ENCODE measurements around the gene AFAP1.
"Not testable (repeated sequence)": the region's sequence is repeated elsewhere in the genome, so short reads cannot be mapped to it uniquely, and the experiment has no call there.

AFAP1 gene

GRCh38 chr4:7945709-7946380, 6.2 kb upstream of the AFAP1 start:
- no peak for DNase-seq (ENCODE audit: low read depth)

- no peak for DNase-seq (ENCODE audit: low read depth)
Observed at GRCh38 chr4:7944599-7945220, 5.0 kb upstream of the AFAP1 start.

- DNase-seq (ENCODE audit: low read depth), result not testable (repeated sequence)
Observed at GRCh38 chr4:7943688-7944087, 4.0 kb upstream of the AFAP1 start.

GRCh38 chr4:7943211-7943610, 3.5 kb upstream of the AFAP1 start:
- no peak for DNase-seq (ENCODE audit: low read depth)

GRCh38 chr4:7941965-7942496, 2.4 kb upstream of the AFAP1 start:
- no peak for DNase-seq (ENCODE audit: low read depth)

- no peak for DNase-seq (ENCODE audit: low read depth)
Observed at GRCh38 chr4:7941111-7941964, 1.7 kb upstream of the AFAP1 start.

- no peak for DNase-seq (ENCODE audit: low read depth)
Observed at GRCh38 chr4:7938609-7939376, 868 bp downstream of the AFAP1 start.

- no peak for DNase-seq (ENCODE audit: low read depth)
Observed at GRCh38 chr4:7938266-7938608, 1.4 kb downstream of the AFAP1 start.

GRCh38 chr4:7937006-7937405, 2.7 kb downstream of the AFAP1 start:
- no peak for DNase-seq (ENCODE audit: low read depth)

GRCh38 chr4:7933651-7934510, 5.8 kb downstream of the AFAP1 start:
- no peak for DNase-seq (ENCODE audit: low read depth)

GRCh38 chr4:7932287-7932686, 7.4 kb downstream of the AFAP1 start:
- no peak for DNase-seq (ENCODE audit: low read depth)

- DNase-seq (ENCODE audit: low read depth), result no peak
Observed at GRCh38 chr4:7929118-7929951, 10.3 kb downstream of the AFAP1 start.

GRCh38 chr4:7928711-7929110, 10.9 kb downstream of the AFAP1 start:
- DNase-seq (ENCODE audit: low read depth), result no peak

- DNase-seq (ENCODE audit: low read depth), result no peak
Observed at GRCh38 chr4:7926822-7927221, 12.8 kb downstream of the AFAP1 start.

GRCh38 chr4:7924570-7924969, 15.1 kb downstream of the AFAP1 start:
- DNase-seq (ENCODE audit: low read depth), result no peak

GRCh38 chr4:7924163-7924562, 15.5 kb downstream of the AFAP1 start:
- no peak for DNase-seq (ENCODE audit: low read depth)

- DNase-seq (ENCODE audit: low read depth), result no peak
Observed at GRCh38 chr4:7922466-7922865, 17.2 kb downstream of the AFAP1 start.

GRCh38 chr4:7918981-7919380, 20.7 kb downstream of the AFAP1 start:
- DNase-seq (ENCODE audit: low read depth), result no peak

- DNase-seq (ENCODE audit: low read depth), result not testable (repeated sequence)
Observed at GRCh38 chr4:7918187-7918586, 21.5 kb downstream of the AFAP1 start.

GRCh38 chr4:7917669-7918068, 22.0 kb downstream of the AFAP1 start:
- DNase-seq (ENCODE audit: low read depth), result no peak

Data from GM04504 (cell line).